ENCODE results near the gene MMP13.
"Not testable (repeated sequence)": the region's sequence is repeated elsewhere in the genome, so short reads cannot be mapped to it uniquely, and the experiment has no call there.

The MMP13 gene

DNA sequence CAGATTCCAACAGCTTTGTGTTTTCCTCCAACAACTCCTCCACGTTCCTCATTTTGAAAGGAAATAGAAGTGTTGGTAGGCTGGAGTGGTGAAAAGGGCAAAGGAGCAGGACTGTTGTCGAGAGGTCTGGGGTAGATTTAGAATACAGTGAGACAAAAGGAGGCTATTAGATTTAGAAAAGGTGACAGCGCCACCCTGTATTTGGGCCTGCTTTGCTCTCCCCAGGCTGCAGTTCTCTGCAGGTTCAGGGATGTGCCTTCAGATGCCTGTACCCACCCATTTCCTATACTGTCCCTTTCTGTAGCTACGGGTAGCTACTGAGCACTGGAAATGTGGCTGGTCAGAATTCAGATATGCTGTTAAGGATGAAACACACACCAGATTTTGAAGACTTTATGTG, 20.8 kb downstream of the MMP13 start:
- no peak for DNase-seq

DNA sequence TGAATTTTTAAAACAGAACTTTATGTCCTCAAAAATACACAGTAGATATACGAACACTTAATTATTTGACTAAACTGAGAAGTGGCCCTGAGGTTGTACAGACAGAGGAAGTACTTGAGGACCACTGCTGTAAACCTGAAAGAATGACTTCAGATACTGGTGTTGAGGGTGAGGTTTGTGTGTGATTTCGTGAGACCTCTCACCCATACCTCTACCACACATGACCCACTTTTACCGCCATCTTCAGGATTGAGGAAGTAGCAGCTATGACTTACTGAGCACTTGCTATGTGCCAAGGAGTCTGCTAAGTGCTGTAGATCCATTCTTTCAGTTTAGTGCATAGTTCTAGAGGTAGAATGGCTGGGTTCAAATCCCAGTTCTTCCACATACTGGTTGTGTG, 21.9 kb downstream of the MMP13 start:
- DNase-seq: peak in 1 of 5 donors; percentile 18

DNA sequence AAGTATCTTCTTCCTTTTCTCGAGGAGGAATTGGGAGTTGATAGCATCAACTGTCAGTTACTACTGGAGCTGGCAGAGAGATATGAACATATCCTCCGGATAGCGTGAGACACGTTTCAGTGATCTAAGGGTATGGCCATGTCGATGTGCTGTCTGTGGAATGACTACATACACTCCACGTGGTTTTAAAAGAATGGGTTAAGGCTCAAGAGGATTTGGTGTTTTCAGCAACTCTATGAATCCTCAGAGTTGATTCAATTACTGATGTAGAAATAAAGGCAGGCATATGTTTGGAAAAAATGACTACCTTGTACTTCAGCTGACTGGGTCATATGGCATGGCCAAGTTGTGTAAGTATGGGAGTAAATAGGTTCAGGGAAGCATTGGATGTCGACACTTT, 22.9 kb downstream of the MMP13 start:
- no peak for DNase-seq

DNA sequence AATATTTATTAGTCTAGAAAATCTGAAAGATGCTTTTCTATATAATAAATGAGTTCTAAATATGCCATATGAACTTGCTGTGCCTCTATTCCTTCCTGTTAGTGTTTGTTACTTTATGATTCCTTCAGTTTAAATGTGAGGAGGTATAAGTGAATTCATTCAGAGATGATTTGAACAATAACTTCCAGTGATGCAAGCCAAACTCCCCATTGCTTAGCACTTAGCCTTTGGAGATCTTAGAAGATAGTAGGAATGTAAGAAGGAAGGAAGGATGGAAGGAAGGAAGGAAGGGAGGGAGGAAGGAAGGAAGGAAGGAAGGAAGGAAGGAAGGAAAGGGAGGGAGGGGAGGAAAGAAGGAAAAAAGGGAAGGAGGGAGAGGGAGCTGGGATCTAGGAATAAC, 25.1 kb downstream of the MMP13 start:
- no peak for DNase-seq

DNA sequence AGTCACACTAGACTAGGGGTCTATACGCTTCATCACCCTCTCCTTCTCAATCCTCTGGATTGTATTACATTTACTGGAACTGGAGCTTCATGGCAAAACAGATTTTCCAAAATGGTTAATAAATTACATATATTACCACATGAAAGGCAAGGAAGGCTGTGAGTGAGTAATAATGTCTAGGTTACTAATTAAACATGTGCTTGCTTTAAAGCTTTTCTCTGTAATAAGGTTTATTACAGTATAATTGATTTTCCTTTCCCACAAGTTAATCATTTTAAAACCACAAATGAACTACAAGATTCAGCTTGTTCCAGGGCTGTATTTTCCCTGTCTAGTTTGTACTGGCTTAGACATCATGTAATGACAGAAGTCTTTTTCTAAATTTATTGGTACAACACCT, 25.6 kb downstream of the MMP13 start:
- no peak for DNase-seq

DNA sequence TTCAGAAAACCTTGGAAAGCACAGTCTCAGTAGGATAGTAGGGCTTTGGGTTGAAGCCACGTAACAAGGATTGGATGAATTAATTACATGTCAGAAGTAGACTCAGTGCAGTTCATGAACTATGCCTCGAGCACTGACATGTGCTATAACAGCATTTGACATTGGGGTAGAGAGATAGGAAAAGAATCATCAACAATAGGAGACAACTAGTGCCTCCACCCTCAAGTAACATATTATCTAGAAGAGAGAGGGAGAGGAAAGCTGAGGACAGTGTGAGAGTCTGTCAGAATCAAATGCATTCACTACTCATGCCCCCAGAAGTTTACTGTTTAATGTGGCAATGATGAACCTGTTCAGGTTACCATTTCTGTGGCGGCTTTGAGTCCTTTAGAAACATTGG, 26.4 kb downstream of the MMP13 start:
- no peak for DNase-seq

DNA sequence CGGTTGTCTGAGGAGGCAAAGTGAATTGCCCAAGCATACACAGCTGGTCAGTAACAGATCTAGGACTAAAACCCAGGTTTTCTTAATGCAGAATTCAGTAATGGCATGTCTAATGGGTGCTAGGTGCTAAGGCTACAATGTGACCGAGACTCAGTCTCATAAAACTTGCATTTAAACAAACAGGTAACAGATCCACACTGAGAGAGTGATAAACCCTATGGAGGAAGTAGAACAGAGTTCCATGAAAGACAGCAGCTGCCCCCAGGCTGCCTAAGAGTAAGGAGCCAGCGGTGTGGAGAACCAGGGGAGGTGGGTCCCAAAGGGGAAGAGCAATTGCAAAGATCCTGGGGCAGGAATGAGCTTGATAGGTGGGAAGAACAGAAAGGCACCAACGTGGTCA, 27.3 kb downstream of the MMP13 start:
- DNase-seq: no peak

DNA sequence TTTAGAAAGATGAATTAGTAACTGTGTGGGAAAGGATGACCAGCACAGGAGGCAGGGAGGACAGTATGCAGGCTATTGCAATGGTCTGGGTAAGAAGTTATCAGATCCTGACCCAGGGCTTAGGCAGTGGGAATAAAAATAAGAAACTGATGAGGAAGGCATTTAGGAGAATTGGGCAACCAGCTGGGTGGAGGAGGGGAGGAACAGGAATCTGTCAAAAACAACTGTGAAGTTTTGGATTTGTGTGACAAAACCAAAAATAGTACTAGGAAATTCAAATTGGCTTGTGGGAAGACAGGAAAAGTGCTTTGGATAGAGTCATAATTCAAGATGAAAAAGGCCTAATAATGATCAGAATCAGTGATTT, 27.9 kb downstream of the MMP13 start:
- DNase-seq: no peak

DNA sequence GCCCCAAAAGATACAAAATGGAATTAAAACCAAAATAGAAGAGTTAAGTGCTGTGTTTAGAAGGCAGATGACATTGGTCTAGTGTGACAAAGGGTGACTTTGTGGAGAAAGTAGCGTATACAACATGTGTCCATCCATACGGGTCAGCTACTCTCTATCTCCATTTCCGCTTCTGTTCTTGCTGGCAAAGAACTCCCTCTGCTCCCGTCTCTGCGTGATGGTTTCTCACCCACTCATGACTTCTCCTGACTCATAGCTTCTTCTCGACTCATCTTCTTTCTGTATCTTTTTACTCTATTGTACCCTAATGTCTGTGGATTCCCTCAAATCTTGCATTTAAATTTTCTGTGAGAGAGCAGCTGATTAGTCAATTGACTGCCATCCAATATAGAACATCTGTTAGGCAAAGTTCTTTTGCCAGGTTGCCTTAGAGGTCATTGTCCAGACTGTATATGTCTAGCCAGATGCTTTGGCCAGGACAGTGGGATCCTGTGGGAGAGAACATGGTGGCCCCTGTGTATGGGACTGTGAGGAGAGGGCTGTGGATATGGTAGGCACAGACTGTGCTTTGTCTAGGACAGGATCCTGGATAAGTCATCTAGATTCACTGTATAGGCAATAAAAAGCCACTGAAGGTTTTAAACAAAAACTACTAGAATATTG, 28.4 kb downstream of the MMP13 start:
- DNase-seq: no peak

DNA sequence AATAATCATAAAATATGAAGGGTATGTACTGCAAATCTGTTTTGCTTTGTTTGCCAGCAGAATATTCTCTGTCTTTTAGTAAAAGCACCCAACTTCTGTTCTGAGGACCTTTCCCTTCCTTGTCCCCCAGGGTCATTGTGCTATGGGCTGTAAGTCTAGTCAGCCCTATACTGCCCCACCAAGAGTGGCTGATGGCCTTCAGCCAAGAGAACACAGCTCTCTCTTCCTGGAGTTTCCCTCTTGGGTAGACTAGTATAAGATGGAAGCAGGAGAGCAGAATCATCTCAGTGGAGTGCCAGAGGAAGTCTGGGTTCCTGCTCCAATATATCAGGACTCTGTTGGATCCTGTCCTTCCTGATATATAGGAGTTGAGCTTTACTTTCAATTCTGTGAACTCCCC, 29.0 kb downstream of the MMP13 start:
- DNase-seq: no peak

DNA sequence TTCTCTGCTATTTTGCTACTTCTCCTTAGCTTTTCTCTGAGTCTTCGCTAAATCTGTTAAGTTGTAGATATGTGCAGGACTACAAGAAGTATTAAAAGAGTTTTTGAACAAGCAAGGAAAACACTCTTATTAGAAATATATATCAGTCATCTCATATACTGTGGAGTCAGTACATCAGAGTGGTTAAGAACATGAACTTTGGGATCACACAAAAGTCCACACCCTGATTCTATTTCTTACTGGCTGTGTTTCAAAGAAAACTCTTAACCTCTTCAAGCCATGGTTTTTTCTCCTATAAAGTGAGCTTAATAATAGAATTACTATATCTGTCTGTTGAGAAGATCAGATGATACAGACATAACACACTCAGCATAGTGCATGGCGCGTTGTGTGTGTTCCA, 29.5 kb downstream of the MMP13 start:
- no peak for DNase-seq

DNA sequence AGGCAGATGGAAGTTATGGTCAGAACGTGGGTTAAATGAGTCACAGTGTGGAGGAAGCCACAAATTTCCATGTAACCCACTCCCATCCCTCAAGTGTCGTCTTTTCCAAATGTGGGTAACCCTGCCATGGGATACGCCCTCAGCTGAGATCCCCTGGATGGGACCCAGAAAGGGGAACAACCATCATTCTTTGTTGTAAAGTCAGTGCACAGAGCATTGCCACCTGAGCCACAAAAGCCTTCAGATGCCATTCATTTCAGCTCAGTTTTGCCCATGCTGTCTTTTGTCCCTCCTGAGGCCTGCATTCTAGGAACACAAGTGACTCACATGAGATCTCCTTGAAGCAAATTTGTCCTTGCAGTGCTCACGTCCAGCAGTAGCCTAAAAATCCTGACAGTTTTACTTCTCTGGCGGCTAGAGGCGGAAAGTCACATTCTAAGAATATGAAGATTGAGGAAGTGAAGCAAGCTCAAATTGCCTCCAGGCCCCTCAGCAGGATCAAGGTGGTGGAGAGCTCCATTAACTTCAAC, 30.6 kb downstream of the MMP13 start:
- DNase-seq: no peak

DNA sequence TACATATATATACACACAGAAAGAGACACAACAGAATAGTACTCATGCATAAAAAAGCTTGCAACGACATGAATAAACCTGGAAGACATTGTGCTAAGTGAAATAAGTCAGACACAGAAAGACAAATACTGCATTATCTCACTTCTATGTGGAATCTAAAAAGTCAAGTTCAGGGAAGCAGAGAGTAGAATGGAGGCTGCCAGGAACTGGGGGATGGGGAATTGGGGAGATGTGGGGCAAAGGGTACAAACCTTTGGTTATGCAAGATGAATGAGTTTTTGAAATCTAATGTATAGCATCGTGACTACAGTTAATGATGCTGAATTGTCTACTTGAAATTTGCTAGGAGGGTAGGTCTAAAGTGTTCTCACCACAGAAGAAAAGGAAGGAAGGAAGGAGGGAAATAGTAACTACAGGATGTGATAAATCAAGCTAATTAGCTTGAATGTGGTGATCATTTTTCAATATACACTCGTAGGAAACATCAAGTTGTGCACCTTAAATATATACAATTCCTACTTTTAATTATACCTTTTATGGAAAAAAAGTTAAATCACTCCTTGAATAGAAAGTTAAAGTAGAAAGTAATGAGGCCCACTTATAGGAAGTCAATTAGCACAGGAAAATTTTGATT, 33.8 kb downstream of the MMP13 start:
- DNase-seq: no peak

DNA sequence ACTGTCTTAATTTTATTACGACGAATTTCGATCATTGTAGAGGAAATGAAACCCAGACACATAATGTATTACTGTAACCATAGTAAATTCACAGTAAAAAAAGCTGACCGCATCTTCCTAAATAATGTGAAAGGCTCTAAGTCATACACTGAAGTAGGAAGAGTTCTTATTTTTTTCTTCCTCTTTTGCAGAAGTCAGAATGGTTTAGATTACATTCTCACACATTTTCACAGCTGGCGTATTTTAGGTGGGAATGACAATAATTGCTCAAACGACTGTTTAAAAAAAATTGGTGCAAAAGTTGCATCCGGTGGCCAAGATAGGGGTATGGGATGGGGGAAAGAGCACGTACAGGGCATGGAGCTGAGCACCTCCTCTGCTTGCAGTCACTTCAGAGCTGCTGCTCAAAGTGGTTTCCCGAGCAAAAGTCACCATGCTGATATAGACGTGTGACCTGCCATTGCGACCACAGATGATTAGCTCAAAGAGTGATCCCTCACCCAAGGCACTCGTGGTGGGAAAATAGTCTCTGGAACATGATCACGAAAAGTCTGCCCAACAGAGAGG, 35.3 kb downstream of the MMP13 start:
- DNase-seq: peak in 1 of 5 donors; percentile 10

DNA sequence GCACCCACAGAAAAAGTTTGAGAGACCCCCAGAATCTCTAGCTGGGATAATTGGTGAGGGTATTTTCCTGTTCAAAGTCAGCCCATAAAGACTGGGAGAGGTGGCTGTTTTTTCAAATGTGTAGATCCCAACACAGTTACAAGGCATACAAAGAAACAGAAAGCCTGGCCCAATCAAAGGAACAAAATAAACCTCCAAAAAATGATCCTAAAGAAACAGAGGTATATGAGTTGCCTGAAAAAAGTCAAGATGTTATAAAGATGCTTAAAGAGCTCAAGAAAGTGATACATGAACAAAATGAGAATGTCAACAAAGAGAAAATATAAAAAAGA, 40.5 kb downstream of the MMP13 start:
- no peak for DNase-seq

DNA sequence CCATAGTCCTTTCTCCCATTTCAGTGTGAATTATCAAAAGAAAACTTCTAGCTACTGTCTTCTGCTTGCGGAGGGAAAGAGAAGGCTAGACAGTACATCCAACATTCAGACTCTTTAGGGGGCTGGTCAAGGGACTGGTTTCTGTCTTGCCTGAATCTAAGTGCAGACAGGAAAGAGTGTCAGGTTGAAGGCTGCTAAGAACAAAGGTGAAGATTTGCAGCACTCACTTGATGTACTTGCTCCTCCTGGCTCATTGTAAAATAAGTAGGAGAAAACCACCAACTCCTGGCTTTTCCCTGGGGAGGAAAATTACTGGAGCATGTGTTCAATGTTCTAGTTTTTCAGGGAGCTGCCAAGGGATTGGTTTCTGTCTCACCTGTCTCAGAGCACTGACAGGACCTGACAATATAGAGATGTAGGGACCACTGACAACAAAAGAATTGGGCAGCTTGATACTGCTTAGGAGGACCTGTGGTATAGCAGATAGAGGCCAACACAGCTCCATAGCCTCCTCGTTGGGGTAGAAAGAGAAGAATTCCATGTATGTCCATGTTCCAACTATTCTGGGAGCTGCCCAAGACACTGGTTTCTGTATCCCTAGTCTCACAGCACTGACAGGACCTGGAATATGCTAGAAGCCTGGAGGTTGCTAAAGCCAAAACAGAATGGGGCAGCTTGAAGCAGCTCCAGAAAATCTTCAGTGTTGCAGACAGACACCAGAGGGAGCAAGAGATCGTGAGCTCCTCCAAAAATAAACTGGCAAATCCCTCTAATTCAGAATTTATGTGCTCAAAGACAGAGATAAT, 41.1 kb downstream of the MMP13 start:
- peak in 1 of 5 donors; percentile 29 for DNase-seq

DNA sequence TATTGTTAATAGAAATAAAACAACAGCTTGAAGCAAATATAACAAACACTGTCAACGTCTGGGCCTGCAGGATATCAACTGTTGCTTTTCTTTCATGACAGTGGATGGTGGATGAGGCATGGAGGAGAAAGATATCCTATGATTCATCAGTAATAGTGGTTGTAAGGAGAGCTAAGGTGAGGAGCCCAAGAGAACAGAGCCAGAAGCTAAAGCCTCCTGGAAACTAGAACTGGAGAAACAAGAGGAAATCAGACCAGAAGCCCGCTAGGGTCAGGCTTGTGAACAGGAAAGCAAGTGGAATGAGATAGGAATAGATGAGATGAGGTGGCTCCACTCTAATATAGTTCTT, 43.1 kb downstream of the MMP13 start:
- no peak for DNase-seq

DNA sequence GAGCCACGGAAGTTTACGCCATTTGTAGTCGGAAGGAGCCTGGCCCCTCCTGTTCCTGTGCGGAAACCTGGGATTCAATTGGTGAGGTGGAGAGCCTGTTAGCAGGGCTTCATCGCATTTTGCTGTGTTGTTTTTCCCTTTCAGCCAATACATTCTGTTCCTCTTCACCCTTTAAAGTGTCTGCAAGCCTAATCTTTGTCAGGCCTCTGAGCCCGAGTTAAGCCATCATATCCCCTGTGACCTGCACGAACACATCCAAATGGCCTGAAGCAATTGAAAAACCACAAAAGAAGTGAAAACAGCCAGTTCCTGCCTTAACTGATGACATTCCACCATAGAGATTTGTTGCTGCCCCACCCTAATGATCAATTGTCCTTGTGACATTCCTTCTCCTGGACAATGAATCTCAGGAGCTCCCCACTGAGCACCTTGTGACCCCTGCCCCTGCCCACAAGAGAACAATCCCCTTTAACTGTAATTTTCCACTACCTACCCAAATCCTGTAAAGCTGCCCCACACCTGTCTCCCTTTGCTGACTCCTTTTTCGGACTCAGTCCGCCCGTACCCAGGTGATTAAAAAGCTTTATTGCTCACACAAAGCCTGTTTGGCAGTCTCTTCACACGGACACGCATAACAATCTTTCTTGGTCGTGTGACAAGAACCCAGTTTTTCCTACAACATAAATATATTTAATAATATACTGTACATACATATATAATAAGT, 43.6 kb downstream of the MMP13 start:
- DNase-seq: no peak

DNA sequence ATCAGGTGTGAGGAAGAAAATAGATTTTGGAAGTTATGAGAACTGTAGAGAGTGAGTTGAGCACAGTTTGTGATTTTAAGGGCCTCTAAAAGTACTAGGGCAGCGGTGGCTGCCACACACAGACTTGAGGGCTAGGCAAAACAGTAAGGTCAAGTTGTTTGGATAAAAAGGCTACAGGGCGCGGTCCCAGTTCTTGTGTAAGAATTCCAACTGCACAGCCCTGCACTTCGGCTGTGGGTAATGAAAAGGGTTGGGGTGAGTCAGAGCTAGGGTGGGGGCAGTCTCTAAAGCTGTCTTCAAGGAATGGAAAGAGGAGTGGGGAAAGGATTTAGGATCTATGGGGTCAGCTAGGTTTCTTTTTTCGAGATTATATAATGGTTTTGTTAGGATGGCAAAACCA, 49.7 kb downstream of the MMP13 start:
- DNase-seq: not testable (repeated sequence)

DNA sequence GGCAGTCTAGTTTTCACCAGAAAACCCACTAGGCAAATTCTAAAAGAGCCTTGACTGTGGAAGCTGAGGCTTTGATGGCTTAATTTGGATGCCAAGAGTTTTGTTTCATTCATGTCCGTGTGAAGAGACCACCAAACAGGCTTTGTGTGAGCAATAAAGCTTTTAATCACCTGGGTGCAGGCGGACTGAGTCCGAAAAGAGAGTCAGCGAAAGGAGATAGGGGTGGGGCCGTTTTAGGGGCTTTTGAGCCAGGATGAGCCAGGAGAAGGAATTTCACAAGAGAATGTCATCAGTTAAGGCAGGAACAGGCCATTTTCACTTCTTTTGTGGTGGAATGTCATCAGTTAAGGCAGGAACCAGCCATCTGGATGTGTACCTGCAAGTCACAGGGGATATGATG, 51.6 kb downstream of the MMP13 start:
- not testable (repeated sequence) for DNase-seq

DNA sequence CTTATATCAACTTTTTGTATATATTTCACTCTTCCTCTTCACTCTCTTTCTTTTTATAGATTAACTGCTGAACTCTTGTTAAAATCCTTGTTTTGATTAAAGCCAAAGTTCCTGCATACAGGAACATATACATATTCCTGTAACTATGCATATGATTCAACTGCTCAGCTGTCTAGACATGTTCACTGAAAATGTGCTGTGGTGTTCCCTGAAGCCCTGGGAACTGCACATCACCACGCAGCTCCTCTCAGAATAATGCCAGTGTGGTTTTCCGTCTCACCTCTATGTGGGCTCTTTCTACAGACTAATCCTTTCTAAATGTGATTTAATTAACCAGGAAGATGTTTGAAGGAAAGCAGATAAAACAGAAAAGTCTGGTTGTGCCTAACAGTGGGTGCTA, 55.2 kb downstream of the MMP13 start:
- DNase-seq: no peak
